H9 (cell line): ENCODE data around the gene CD244. TPM values are rescaled to one million over a fixed set of nuclear protein-coding genes. Genes with fewer than 3 reads are reported as not detected.
A peak's percentile ranks its signal among the peaks of the same experiment; 100 is the strongest.

ENCODE experiments used
- DNase-seq: peaks from one replicate; pipeline ENCODE4 v3.0.0-alpha.2; 2017
- H2AFZ ChIP-seq: one replicate; pipeline ENCODE4 v1.6.1; 2013; ENCODE audit warnings: mild to moderate bottlenecking, low read length, control low read depth, moderate library complexity
- H2AK5ac ChIP-seq: 2 replicates; pipeline ENCODE4 v1.6.1; 2013; ENCODE audit warnings: low read length, control low read depth, mixed read lengths; ENCODE audit not compliant: insufficient read length
- H2BK120ac ChIP-seq: one replicate; pipeline ENCODE4 v1.6.1; 2013; ENCODE audit warnings: low read depth, mild to moderate bottlenecking, low read length, control low read depth, inconsistent platforms; ENCODE audit not compliant: poor library complexity, severe bottlenecking
- H2BK12ac ChIP-seq: 2 replicates; pipeline ENCODE4 v1.6.1; 2013; ENCODE audit warnings: low read length, control low read depth, mixed read lengths, low read depth; ENCODE audit not compliant: insufficient read length
- H2BK15ac ChIP-seq: 2 replicates; pipeline ENCODE4 v1.6.1; 2013; ENCODE audit warnings: low read depth, low read length, control low read depth
- H2BK20ac ChIP-seq: one replicate; pipeline ENCODE4 v1.6.1; 2013; ENCODE audit warnings: low read depth, mild to moderate bottlenecking, low read length, control low read depth, inconsistent platforms; ENCODE audit not compliant: poor library complexity, severe bottlenecking
- H2BK5ac ChIP-seq: 2 replicates; pipeline ENCODE4 v1.6.1; 2013; ENCODE audit warnings: low read length, control low read depth, mixed read lengths; ENCODE audit not compliant: insufficient read length
- H3K14ac ChIP-seq: 2 replicates; pipeline ENCODE4 v1.6.1; 2013; ENCODE audit warnings: low read length, control low read depth; ENCODE audit not compliant: insufficient read depth
- H3K18ac ChIP-seq: 2 replicates; pipeline ENCODE4 v1.6.1; 2013; ENCODE audit warnings: low read depth, mild to moderate bottlenecking, mixed read lengths, low read length, control low read depth; ENCODE audit not compliant: insufficient read length
- H3K23ac ChIP-seq: 2 replicates; pipeline ENCODE4 v1.6.1; 2013; ENCODE audit warnings: low read length, control low read depth, mixed read lengths, low read depth; ENCODE audit not compliant: insufficient read length
- H3K23me2 ChIP-seq: 2 replicates; pipeline ENCODE4 v1.6.1; 2013; ENCODE audit warnings: low read depth, mild to moderate bottlenecking, mixed read lengths, low read length, control low read depth; ENCODE audit not compliant: insufficient read length, poor library complexity, severe bottlenecking
- H3K27ac ChIP-seq: 2 replicates; pipeline ENCODE4 v1.5.1; 2013; ENCODE audit warnings: low read length, control low read depth, mixed read lengths, low read depth; ENCODE audit not compliant: insufficient read length
- H3K27me3 ChIP-seq: 2 replicates; pipeline ENCODE4 v1.6.1; 2013; ENCODE audit warnings: low read length, control low read depth, inconsistent platforms; ENCODE audit not compliant: insufficient read depth
- H3K4ac ChIP-seq: 2 replicates; pipeline ENCODE4 v1.6.1; 2013; ENCODE audit warnings: low read depth, mild to moderate bottlenecking, control low read depth, inconsistent platforms, low read length, moderate library complexity
- H3K4me1 ChIP-seq: 2 replicates; pipeline ENCODE4 v1.6.1; 2013; ENCODE audit warnings: low read length, control low read depth, inconsistent platforms; ENCODE audit not compliant: insufficient read depth
- H3K4me2 ChIP-seq: 2 replicates; pipeline ENCODE4 v1.6.1; 2013; ENCODE audit warnings: low read length, control low read depth, mixed read lengths; ENCODE audit not compliant: insufficient read length, insufficient read depth
- H3K56ac ChIP-seq: 2 replicates; pipeline ENCODE4 v1.6.1; 2013; ENCODE audit warnings: low read depth, mild to moderate bottlenecking, mixed read lengths, low read length, control low read depth; ENCODE audit not compliant: insufficient read length
- H3K79me1 ChIP-seq: 2 replicates; pipeline ENCODE4 v1.6.1; 2013; ENCODE audit warnings: low read depth, mild to moderate bottlenecking, moderate library complexity, low read length, control low read depth, inconsistent platforms; ENCODE audit not compliant: insufficient read depth, poor library complexity, severe bottlenecking
- H3K79me2 ChIP-seq: 2 replicates; pipeline ENCODE4 v1.6.1; 2013; ENCODE audit warnings: low read length, control low read depth, inconsistent platforms; ENCODE audit not compliant: insufficient read depth
- H3K9ac ChIP-seq: 2 replicates; pipeline ENCODE4 v1.6.1; 2013; ENCODE audit warnings: low read length, control low read depth, mixed read lengths; ENCODE audit not compliant: insufficient read length; ENCODE audit errors: extremely low read depth
- H3K9me3 ChIP-seq: one replicate; pipeline ENCODE4 v1.6.1; 2013; ENCODE audit warnings: low read depth, low read length, inconsistent platforms; ENCODE audit not compliant: control insufficient read depth
- H3T11ph ChIP-seq: one replicate; pipeline ENCODE4 v1.6.1; 2013; ENCODE audit warnings: mild to moderate bottlenecking, low read length, control low read depth, inconsistent platforms
- H4K20me1 ChIP-seq: one replicate; pipeline ENCODE4 v1.6.1; 2013; ENCODE audit not compliant: control insufficient read depth, insufficient read length, insufficient read depth
- H4K5ac ChIP-seq: 2 replicates; pipeline ENCODE4 v1.6.1; 2013; ENCODE audit warnings: low read depth, mild to moderate bottlenecking, mixed read lengths, low read length, control low read depth; ENCODE audit not compliant: insufficient read length
- H4K8ac ChIP-seq: replicated peaks from 2 replicates; pipeline ENCODE4 v1.6.1; 2013; ENCODE audit warnings: low read length, control low read depth, mixed read lengths, low read depth; ENCODE audit not compliant: insufficient read length
- H4K91ac ChIP-seq: 2 replicates; pipeline ENCODE4 v1.6.1; 2013; ENCODE audit warnings: low read depth, mild to moderate bottlenecking, moderate library complexity, mixed read lengths, low read length, control low read depth; ENCODE audit not compliant: insufficient read length
- H3K27ac Mint-ChIP-seq, 3 experiments: 2 replicates in 2 of 3; 3 replicates in 1 of 3; pipeline ENCODE4 v1.8.0; 2020 to 2021; ENCODE audit warnings: mixed read lengths in 3 of 3, mild to moderate bottlenecking in 1 of 3, moderate library complexity in 1 of 3
- H3K27me3 Mint-ChIP-seq: 2 replicates; pipeline ENCODE4 v1.8.0; 2021; ENCODE audit warnings: low read depth, mild to moderate bottlenecking, moderate library complexity, mixed read lengths
- H3K36me3 Mint-ChIP-seq, 3 experiments: 2 replicates in 2 of 3; 3 replicates in 1 of 3; pipeline ENCODE4 v1.8.0; 2020 to 2021; ENCODE audit warnings: low read depth in 3 of 3, mixed read lengths in 3 of 3; ENCODE audit not compliant: insufficient read depth in 1 of 3
- H3K4me1 Mint-ChIP-seq, 2 experiments: 2 replicates each; pipeline ENCODE4 v1.8.0; 2020; ENCODE audit warnings: mixed read lengths in 2 of 2
- H3K4me3 Mint-ChIP-seq, 2 experiments: 2 replicates in 1 of 2; 3 replicates in 1 of 2; pipeline ENCODE4 v1.8.0; 2020 to 2021; ENCODE audit warnings: mild to moderate bottlenecking in 2 of 2, mixed read lengths in 2 of 2, moderate library complexity in 1 of 2
- H3K9me3 Mint-ChIP-seq, 2 experiments: 2 replicates in 1 of 2; 3 replicates in 1 of 2; pipeline ENCODE4 v1.8.0; 2020; ENCODE audit warnings: mild to moderate bottlenecking in 2 of 2, mixed read lengths in 2 of 2, moderate library complexity in 1 of 2
- CTCF ChIP-seq: fragments of 200-600 bp; sonication (generic); conservative IDR thresholded peaks from 3 replicates; pipeline ENCODE4 v1.8.0; 2021; ENCODE audit warnings: antibody characterized with exemption, mild to moderate bottlenecking
- WGBS: extraction: QIAGEN DNeasy Blood & Tissue Kit; methylation state at CpG from one replicate; pipeline ENCODE4 v1.1.7; 2013; ENCODE audit warnings: missing lambda C conversion rate, low lambda C conversion rate, mixed read lengths; ENCODE audit not compliant: insufficient read length; ENCODE audit errors: extremely low coverage; 5-methylcytosine and 5-hydroxymethylcytosine counted together
- total RNA-seq: library from RNA; stranded (reverse); gene quantifications from 2 replicates; pipeline ENCODE4 v1.2.1, GENCODE V29; 2021

The CD244 gene
- total RNA-seq, 1 experiment from 2014 or later: not detected

GRCh38 chr1:160837558-160838205, 25.0 kb downstream of the CD244 start:
- no peak overlapping the region for H2AFZ ChIP-seq
- H3K9me3 Mint-ChIP-seq: no peaks in the 10 kb centered on the region
- TF ChIP-seq CTCF: no peak
- H3K79me1 ChIP-seq: no peaks in the 10 kb centered on the region
- H3K27me3 Mint-ChIP-seq: no peaks in the 10 kb centered on the region
- no peak overlapping the region for H3T11ph ChIP-seq
- no peak overlapping the region for H2BK5ac ChIP-seq
- H2BK15ac ChIP-seq: no peak overlapping the region
- H3K4me1 Mint-ChIP-seq: peaks cover 19% of the 10 kb centered on the region in 2 experiments
- H3K4ac ChIP-seq: no peak overlapping the region
- no CpG with 5 or more reads among the region's 9 CpGs for WGBS
- H3K27ac Mint-ChIP-seq: peak overlapping the region in 1 of 3 experiments; percentile 59; a peak in 1 of 7 replicates
- H4K8ac ChIP-seq: no peak overlapping the region
- H4K20me1 ChIP-seq: no peaks in the 10 kb centered on the region
- H2BK20ac ChIP-seq: no peak overlapping the region
- H3K18ac ChIP-seq: no peak overlapping the region
- H3K56ac ChIP-seq: no peak overlapping the region
- no peak overlapping the region; a peak in 1 of 5 replicates for H3K4me3 Mint-ChIP-seq
- no peak overlapping the region for H2AK5ac ChIP-seq
- H3K14ac ChIP-seq: no peak overlapping the region
- no peak overlapping the region for H3K4me2 ChIP-seq
- no peak overlapping the region for H4K5ac ChIP-seq
- no peaks in the 10 kb centered on the region for H3K79me2 ChIP-seq
- H4K91ac ChIP-seq: no peak overlapping the region
- H2BK120ac ChIP-seq: no peak overlapping the region
- H2BK12ac ChIP-seq: no peak overlapping the region
- no peaks in the 10 kb centered on the region for H3K36me3 Mint-ChIP-seq
- H3K23me2 ChIP-seq: no peaks in the 10 kb centered on the region
- no peak overlapping the region for H3K27ac ChIP-seq
- H3K23ac ChIP-seq: no peak overlapping the region
- no peak for DNase-seq
- no peaks in the 10 kb centered on the region for H3K9me3 ChIP-seq
- no peaks in the 10 kb centered on the region for H3K4me1 ChIP-seq
- no peaks in the 10 kb centered on the region for H3K27me3 ChIP-seq
- H3K9ac ChIP-seq: no peak overlapping the region
